Sigmoid colon (tissue), 7 donors: Measurements from ENCODE around the gene CCDC148. TPM values are rescaled to one million over a fixed set of nuclear protein-coding genes. Genes with fewer than 3 reads are reported as not detected.

ENCODE experiments used
- DNase-seq: peaks from one replicate; pipeline ENCODE4 v3.0.0-alpha.2; 2019
- H3K27ac ChIP-seq, 4 donors: fragments of 200-600 bp; sonication (generic); one replicate each; pipeline ENCODE4 v1.5.1; 2016 to 2019; ENCODE audit warnings: mild to moderate bottlenecking in 1 of 4
- H3K27me3 ChIP-seq, 3 donors: fragments of 200-600 bp; sonication (generic); one replicate each; pipeline ENCODE4 v1.5.1; 2019; ENCODE audit warnings: mild to moderate bottlenecking in 1 of 3
- H3K36me3 ChIP-seq, 4 donors: fragments of 200-600 bp; sonication (generic); one replicate each; pipeline ENCODE4 v1.5.1; 2016 to 2019
- H3K4me1 ChIP-seq, 4 donors: fragments of 200-600 bp; sonication (generic); one replicate each; pipeline ENCODE4 v1.5.1; 2017 to 2019
- H3K4me3 ChIP-seq, 4 donors: fragments of 200-600 bp; sonication (generic); one replicate each; pipeline ENCODE4 v1.5.1; 2017 to 2019; ENCODE audit warnings: mild to moderate bottlenecking in 2 of 4, moderate library complexity in 1 of 4
- H3K9me3 ChIP-seq, 4 donors: fragments of 200-600 bp in 3 of 4; sonication (generic) in 3 of 4; one replicate each; pipeline versions ENCODE4 v1.5.1 to v1.6.1; 2013 to 2019
- CTCF ChIP-seq, 4 experiments: fragments of 450-650 bp in 3 of 4; fragments of 200-600 bp in 1 of 4; IDR thresholded peaks; one replicate each; pipeline ENCODE4 v1.5.1; 2016 to 2019; ENCODE audit warnings: antibody characterized with exemption in 4 of 4, mild to moderate bottlenecking in 3 of 4, moderate library complexity in 2 of 4
- EP300 ChIP-seq, 4 donors: sonication (generic); formaldehyde crosslinking; IDR thresholded peaks; one replicate each; pipeline ENCODE4 v1.6.1; 2017; ENCODE audit warnings: antibody characterized with exemption in 4 of 4
- POLR2A ChIP-seq, 2 donors: fragments of 450-650 bp; IDR thresholded peaks; one replicate each; pipeline ENCODE4 v1.6.1; 2016; ENCODE audit warnings: antibody characterized with exemption in 2 of 2, mild to moderate bottlenecking in 2 of 2, moderate library complexity in 2 of 2
- POLR2AphosphoS5 ChIP-seq, 4 donors: sonication (generic); formaldehyde crosslinking; IDR thresholded peaks; one replicate each; pipeline ENCODE4 v1.6.1; 2017; ENCODE audit warnings: antibody characterized with exemption in 4 of 4
- WGBS, 2 donors: extraction: QIAGEN DNeasy Blood & Tissue Kit; methylation state at CpG; one replicate each; pipeline ENCODE4 v1.1.7; 2013; 5-methylcytosine and 5-hydroxymethylcytosine counted together
- intact Hi-C: fragments of 100-400 bp; cut with DNase I; formaldehyde crosslinking; loops from one replicate; pipeline ENCODE4 v1.15.1; 2023
- polyA plus RNA-seq, 3 donors: library from polyadenylated mRNA; stranded (reverse); fragments of 200-250 nt; gene quantifications; one replicate each; pipeline ENCODE4 v1.2.3, GENCODE V29; 2013
- total RNA-seq, 4 donors: library from RNA; depleted of rRNA; stranded (reverse); fragments of >200 nt; gene quantifications; one replicate each; pipeline ENCODE4 v1.1.0, GENCODE V29; 2016
- donor health status: healthy with polysubstance abuse.
- donor health status: Bipolar disorder and iron deficiency.
- donor health status: healthy.

The CCDC148 gene
- total and polyA plus RNA-seq, 7 donors: 0.23 to 0.83 (median 0.36) TPM; not detected in 4

- WGBS, 2 donors: 87 to 90% methylated on average over 5 of the region's 5 CpGs
- no peak for DNase-seq
- Histone ChIP-seq H3K27ac (no peak overlapping the region), H3K36me3 (no peaks in the 10 kb centered on the region), H3K27me3 (no peaks in the 10 kb centered on the region), H3K4me1 (no peaks in the 10 kb centered on the region), H3K9me3 (no peaks in the 10 kb centered on the region), H3K4me3 (no peak overlapping the region)
- intact Hi-C loops: no loop called here
- TF ChIP-seq POLR2AphosphoS5 (IDR thresholded peaks at IDR 0.05) (no peak), CTCF (IDR thresholded peaks at IDR 0.05) (no peak), EP300 (IDR thresholded peaks at IDR 0.05) (no peak), POLR2A (IDR thresholded peaks at IDR 0.05) (no peak)
Observed at GRCh38 chr2:158290225-158290624, 166.3 kb downstream of the CCDC148 start.

GRCh38 chr2:158276619-158277471 lies 179.7 kb downstream of the CCDC148 start:
- H3K27ac ChIP-seq: no peak overlapping the region
- H3K4me3 ChIP-seq: no peak overlapping the region
- intact Hi-C loops: no loop called here
- H3K27me3 ChIP-seq: no peaks in the 10 kb centered on the region
- H3K36me3 ChIP-seq: no peaks in the 10 kb centered on the region
- DNase-seq: no peak
- TF ChIP-seq EP300 (IDR thresholded peaks at IDR 0.05) (no peak), POLR2A (IDR thresholded peaks at IDR 0.05) (no peak), CTCF (IDR thresholded peaks at IDR 0.05) (no peak), POLR2AphosphoS5 (IDR thresholded peaks at IDR 0.05) (no peak)
- WGBS, 2 donors: 83% methylated on average over 2 of the region's 2 CpGs
- H3K9me3 ChIP-seq: peaks cover 0 to 2% (median 0%) of the 10 kb centered on the region in 4 donors
- no peaks in the 10 kb centered on the region for H3K4me1 ChIP-seq

- H3K4me3 ChIP-seq: no peak overlapping the region
- DNase-seq: no peak
- H3K27ac ChIP-seq: no peak overlapping the region
- intact Hi-C loops: no loop called here
- no peaks in the 10 kb centered on the region for H3K4me1 ChIP-seq
- 55 to 80% methylated on average over 3 of the region's 3 CpGs for WGBS, 2 donors
- H3K9me3 ChIP-seq: peaks cover 0 to 2% (median 0%) of the 10 kb centered on the region in 4 donors
- no peaks in the 10 kb centered on the region for H3K36me3 ChIP-seq
- no peak for TF ChIP-seq EP300 (IDR thresholded peaks at IDR 0.05)
- no peak for TF ChIP-seq POLR2AphosphoS5 (IDR thresholded peaks at IDR 0.05)
- TF ChIP-seq CTCF (IDR thresholded peaks at IDR 0.05): no peak
- TF ChIP-seq POLR2A (IDR thresholded peaks at IDR 0.05): no peak
- H3K27me3 ChIP-seq: no peaks in the 10 kb centered on the region
Observed at GRCh38 chr2:158273791-158274190, 182.8 kb downstream of the CCDC148 start.

GRCh38 chr2:158270536-158270935 lies 186.0 kb downstream of the CCDC148 start:
- H3K4me1 ChIP-seq: no peaks in the 10 kb centered on the region
- H3K9me3 ChIP-seq: no peaks in the 10 kb centered on the region
- intact Hi-C loops: no loop called here
- TF ChIP-seq POLR2A (IDR thresholded peaks at IDR 0.05) (no peak), POLR2AphosphoS5 (IDR thresholded peaks at IDR 0.05) (no peak), CTCF (IDR thresholded peaks at IDR 0.05) (no peak), EP300 (IDR thresholded peaks at IDR 0.05) (no peak)
- WGBS, 2 donors: 89 to 93% methylated on average over 3 of the region's 3 CpGs
- H3K4me3 ChIP-seq: no peak overlapping the region
- no peaks in the 10 kb centered on the region for H3K36me3 ChIP-seq
- H3K27ac ChIP-seq: no peak overlapping the region
- H3K27me3 ChIP-seq: no peaks in the 10 kb centered on the region
- DNase-seq: no peak
